NCI-H187 (cell line): Measurements from ENCODE around the gene NEK8.
A peak's percentile ranks its signal among the peaks of the same experiment; 100 is the strongest.
"Not testable (repeated sequence)": the region's sequence is repeated elsewhere in the genome, so short reads cannot be mapped to it uniquely, and the experiment has no call there.

Source experiments
- DNase-seq, 2 experiments: peaks; one replicate each; lab custom pipeline; 2025; lab: John Stamatoyannopoulos, UW

The NEK8 gene

DNA sequence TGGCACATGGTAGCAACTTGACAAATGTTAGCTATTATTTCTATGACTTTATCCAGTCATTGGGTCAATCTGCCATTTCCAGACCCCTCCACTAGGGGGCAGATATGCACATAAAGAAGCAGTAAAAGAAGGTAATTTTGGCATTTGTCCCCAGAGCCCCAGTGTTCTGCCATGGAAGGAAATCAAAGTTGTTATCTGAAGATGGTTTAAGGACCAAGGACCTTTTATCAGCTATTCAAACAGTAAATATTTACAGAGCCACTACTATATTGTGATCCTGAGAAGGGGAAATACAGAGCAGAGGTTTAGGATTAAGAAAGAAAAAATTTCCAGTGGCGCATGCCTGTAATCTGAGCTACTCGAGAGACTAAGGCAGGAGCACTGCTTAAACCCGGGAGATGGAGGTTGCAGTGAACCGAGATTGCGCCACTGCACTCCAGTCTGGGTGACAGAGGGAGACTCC is 35.2 kb downstream of the NEK8 start:
- peak; percentile 30 to 46 for DNase-seq

DNA sequence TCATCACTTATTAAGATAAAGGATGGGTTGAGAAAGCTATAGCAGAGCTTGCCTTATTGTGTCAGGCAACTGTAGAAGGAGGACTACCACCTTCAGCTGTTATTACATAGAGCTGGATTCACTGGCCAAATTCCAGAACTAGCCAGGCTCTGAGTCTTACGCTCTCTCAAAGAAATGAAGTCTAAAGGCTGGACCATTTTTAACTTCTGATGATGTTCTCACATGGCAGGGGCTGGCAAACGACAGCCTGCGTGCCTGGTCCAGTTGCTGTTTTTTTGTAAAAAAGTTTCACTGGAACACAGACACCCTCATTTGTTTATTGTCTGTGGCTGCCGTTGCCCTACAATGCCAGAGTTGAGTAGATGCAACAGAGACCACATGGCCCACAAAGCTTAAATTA is 36.5 kb downstream of the NEK8 start:
- DNase-seq: no peak

DNA sequence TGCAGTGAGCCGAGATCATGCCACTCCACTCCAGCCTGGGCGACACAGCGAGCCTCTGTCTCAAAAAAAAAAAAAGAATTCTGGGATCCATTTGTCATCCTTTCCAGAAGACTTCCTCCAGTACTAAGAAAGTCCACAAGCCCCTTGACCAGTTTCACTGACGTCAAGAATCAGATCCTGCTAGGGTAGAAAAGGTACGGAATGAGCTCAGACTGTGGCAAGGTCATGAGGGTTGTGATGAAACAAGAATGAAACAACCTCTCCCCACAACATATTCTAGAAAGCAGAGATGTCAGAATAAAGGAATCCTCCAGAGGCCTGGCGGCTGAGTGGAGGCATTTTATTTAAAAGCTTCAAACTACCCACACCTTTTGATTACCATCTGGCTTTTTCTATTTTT is 45.1 kb downstream of the NEK8 start:
- DNase-seq: no peak

DNA sequence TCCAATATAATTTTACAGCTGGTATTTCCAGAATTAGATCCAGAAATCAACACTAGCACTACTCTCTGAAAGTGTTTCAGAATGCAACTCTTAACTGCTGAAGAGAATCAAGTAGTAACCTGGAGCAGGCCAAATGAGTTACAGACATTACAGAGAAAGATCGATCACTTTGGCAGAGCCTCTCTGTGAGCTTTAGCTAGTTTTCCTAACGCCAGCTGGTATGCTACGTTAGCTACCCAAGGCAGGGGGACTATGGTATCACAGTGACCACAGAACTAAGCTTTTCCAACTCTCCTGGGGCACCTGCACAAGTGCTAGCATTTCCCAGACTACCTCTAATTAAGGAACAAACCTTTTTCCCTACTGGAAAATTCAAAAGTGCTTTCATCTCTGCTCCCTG is 45.6 kb downstream of the NEK8 start:
- no peak for DNase-seq

DNA sequence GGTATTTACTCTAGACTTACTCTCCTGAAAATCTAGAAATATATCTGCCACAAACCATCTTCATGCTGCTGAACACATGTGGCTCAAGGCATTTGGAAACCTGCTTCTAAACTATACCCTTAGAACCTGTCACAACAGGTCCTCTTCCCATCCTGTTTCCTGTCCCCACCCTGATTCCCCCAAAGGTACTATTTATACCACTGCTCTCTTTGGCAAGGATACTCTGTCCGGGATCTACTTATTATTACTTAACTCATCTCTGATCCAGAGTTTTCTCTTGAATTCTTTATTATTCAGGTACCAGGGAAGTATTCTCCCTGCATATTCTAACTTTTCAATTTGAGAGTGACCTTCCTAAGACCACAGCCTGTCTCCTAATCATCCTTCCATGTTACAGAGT is 48.6 kb downstream of the NEK8 start:
- no peak for DNase-seq

DNA sequence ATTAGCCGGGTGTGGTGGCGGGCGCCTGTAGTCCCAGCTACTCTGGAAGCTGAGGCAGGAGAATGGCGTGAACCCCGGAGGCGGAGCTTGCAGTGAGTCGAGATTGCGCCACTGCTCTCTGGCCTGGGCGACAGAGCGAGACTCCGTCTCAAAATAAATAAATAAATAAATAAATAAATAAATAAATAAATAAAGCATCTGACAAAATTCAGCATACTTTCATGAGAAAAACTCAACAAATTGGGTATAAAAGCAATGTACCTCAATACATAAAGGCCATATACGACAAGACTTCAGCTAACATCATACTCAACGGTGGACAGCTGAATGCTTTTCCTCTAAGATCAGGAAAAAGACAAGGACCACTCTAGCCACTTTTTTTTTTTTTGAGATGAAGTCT is 51.0 kb downstream of the NEK8 start:
- not testable (repeated sequence) for DNase-seq

DNA sequence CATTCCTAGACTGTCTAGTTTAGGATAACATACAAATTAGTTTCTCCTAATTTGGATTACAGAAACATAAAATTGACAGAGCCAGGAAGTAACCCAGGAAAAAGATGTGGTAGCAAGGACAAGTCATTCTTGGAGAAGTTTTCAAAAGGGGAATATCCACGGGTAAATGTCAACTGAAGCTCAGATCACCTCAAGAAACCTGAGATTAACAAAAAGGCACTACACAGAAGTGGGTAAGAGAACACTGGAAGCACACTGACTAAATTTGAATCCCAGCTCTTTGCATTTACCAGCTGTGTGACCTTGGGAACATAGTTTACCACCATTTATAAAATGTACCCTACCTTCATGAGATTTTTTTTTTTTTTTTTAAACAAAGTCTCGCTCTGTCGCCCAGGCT is 54.6 kb downstream of the NEK8 start:
- no peak for DNase-seq

DNA sequence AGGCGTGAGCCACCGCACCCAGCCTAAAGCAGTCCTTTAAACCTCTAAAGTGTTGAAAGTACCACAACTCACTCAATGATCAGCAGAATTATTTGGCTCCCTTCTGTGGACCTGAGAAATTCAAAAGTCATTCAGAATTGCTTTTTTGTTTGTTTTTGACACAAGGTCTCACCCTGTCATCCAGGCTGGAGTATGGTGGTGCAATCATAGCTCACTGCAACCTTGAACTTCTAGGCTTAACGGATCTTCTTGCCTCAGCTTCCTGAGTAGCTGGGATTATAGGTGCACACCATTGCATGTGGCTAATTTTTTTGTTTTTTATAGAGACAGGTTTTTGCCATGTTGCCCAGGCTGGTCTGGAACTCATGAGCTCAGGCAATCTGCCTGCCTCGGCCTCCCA is 59.5 kb downstream of the NEK8 start:
- no peak for DNase-seq
